A673 (cell line): ENCODE results near the gene ADAMTS7. TPM values are rescaled to one million over a fixed set of nuclear protein-coding genes. Genes with fewer than 3 reads are reported as not detected.
"Not testable (repeated sequence)": the region's sequence is repeated elsewhere in the genome, so short reads cannot be mapped to it uniquely, and the experiment has no call there.

Experiments
- BruUV-seq: library from RNA; stranded (reverse); fragments of 400-500 nt; replicated peaks from 2 replicates; lab custom pipeline; 2021; lab: Mats Ljungman, UMichigan
- CTCF ChIA-PET: fragments of 300-600 bp; sonication (Branson Sonifier 250); formaldehyde crosslinking; loops from one replicate; lab custom pipeline; 2022; ENCODE audit warnings: antibody characterized with exemption; lab: Charles Lee
- POLR2A ChIA-PET: fragments of 300-600 bp; sonication (Branson Sonifier 250); formaldehyde crosslinking; loops from one replicate; lab custom pipeline; 2022; ENCODE audit warnings: antibody characterized with exemption; ENCODE audit not compliant: low non-redundant PET; lab: Charles Lee
- DNase-seq: peaks from one replicate; pipeline ENCODE4 v3.0.0-alpha.2; 2015; ENCODE audit warnings: low spot score
- H3K27ac ChIP-seq: fragments of 200-600 bp; sonication (generic); 2 replicates; pipeline ENCODE4 v1.5.1; 2016; ENCODE audit warnings: mixed run types, low read depth, mild to moderate bottlenecking, mixed read lengths, antibody characterized with exemption, low read length; ENCODE audit not compliant: poor library complexity, severe bottlenecking
- H3K27me3 ChIP-seq: fragments of 200-600 bp; sonication (generic); replicated peaks from 2 replicates; pipeline ENCODE4 v1.6.1; 2017; ENCODE audit warnings: mixed run types, low read depth, mild to moderate bottlenecking, mixed read lengths, antibody characterized with exemption, low read length; ENCODE audit not compliant: insufficient read depth, poor library complexity
- H3K36me3 ChIP-seq: fragments of 200-600 bp; sonication (generic); 2 replicates; pipeline ENCODE4 v1.6.1; 2016; ENCODE audit warnings: mixed run types, mild to moderate bottlenecking, mixed read lengths, antibody characterized with exemption, low read length; ENCODE audit not compliant: insufficient read depth, poor library complexity, severe bottlenecking
- H3K4me1 ChIP-seq: fragments of 200-600 bp; sonication (generic); 2 replicates; pipeline ENCODE4 v1.6.1; 2017; ENCODE audit warnings: mixed run types, mild to moderate bottlenecking, mixed read lengths, antibody characterized with exemption, low read length; ENCODE audit not compliant: insufficient read depth, poor library complexity, severe bottlenecking
- H3K4me3 ChIP-seq: fragments of 200-600 bp; sonication (generic); 2 replicates; pipeline ENCODE4 v1.5.1; 2016; ENCODE audit warnings: low read depth, mixed run types, mild to moderate bottlenecking, mixed read lengths, low read length; ENCODE audit not compliant: poor library complexity, severe bottlenecking
- H3K9me3 ChIP-seq: fragments of 200-600 bp; sonication (generic); 2 replicates; pipeline ENCODE4 v1.6.1; 2016; ENCODE audit warnings: mixed run types, low read depth, mild to moderate bottlenecking, mixed read lengths, antibody characterized with exemption, low read length; ENCODE audit not compliant: poor library complexity, severe bottlenecking
- EZH2 ChIP-seq: fragments of 200-600 bp; sonication (generic); IDR thresholded peaks from 2 replicates; pipeline ENCODE4 v1.6.1; 2017; ENCODE audit warnings: borderline replicate concordance, low read depth, mild to moderate bottlenecking, mixed read lengths, antibody characterized with exemption, low read length; ENCODE audit not compliant: poor library complexity, severe bottlenecking
- intact Hi-C: fragments of 100-400 bp; cut with micrococcal nuclease; formaldehyde crosslinking; loops from one replicate; pipeline ENCODE4 v1.10.0; 2022; ENCODE audit not compliant: unreplicated experiment
- total RNA-seq: library from RNA; stranded (reverse); gene quantifications from 2 replicates; pipeline ENCODE4 v1.2.3, GENCODE V29; 2021
- TF ChIP-seq, protein P1 (sequence below): fragments of 300-800, 200-600 bp; sonication (generic); conservative IDR thresholded peaks from 2 replicates; pipeline ENCODE4 v1.5.1; 2017; ENCODE audit warnings: low read depth, mild to moderate bottlenecking, antibody characterized with exemption, low read length, moderate library complexity, mixed read lengths

The ADAMTS7 gene
- total RNA-seq, 1 experiment from 2014 or later, result 0.41 TPM

DNA sequence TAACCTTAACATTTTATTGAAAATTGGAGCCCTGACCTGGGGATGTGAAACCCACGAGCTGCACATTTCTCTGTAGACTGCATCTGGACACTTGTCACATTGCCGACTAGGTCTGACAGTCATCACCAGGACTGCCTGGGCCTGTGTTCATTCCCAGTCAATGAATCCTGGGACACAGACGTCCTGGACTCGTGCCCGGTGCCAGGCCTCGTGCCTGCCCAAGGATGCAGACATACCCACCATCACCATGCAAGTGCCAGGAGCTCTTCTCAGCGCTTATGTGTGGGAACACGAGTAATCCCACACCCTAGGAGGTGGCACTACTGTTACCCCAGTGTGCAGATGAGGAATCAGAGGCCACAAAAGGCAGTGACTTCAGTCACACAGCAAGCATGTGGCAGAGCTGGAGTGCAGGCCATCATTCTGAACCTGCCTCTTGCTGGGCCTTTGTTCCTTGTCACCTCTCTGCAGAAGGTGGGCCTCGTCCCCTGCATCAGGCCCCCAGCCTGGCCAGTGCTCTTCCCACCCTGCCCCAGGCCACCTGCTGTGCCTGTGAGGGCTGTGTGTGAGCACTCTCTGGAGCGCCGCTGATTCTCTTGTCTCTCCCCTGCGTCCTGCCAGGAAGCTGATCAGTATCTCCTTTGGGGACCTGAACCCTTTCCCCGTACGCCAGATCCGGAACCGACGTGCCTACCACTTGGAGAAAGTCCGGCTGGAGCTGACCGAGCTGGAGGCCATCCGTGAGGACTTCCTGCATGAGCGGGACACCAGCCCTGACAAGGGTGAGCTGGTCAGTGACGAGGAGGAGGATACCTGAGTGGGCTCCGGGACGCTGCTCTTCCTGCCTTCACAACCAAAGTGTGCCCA is 58.5 kb downstream of the ADAMTS7 start:
- TF ChIP-seq, protein P1, sequence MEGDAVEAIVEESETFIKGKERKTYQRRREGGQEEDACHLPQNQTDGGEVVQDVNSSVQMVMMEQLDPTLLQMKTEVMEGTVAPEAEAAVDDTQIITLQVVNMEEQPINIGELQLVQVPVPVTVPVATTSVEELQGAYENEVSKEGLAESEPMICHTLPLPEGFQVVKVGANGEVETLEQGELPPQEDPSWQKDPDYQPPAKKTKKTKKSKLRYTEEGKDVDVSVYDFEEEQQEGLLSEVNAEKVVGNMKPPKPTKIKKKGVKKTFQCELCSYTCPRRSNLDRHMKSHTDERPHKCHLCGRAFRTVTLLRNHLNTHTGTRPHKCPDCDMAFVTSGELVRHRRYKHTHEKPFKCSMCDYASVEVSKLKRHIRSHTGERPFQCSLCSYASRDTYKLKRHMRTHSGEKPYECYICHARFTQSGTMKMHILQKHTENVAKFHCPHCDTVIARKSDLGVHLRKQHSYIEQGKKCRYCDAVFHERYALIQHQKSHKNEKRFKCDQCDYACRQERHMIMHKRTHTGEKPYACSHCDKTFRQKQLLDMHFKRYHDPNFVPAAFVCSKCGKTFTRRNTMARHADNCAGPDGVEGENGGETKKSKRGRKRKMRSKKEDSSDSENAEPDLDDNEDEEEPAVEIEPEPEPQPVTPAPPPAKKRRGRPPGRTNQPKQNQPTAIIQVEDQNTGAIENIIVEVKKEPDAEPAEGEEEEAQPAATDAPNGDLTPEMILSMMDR, result no peak
- no peaks in the 10 kb centered on the region for H3K27me3 ChIP-seq
- POLR2A ChIA-PET, result no interaction called here
- no TSS peak for BruUV-seq
- intact Hi-C loops, result no loop called here
- no peak overlapping the region for H3K27ac ChIP-seq
- H3K4me3 ChIP-seq, result no peak overlapping the region
- no peak for DNase-seq
- no peaks in the 10 kb centered on the region for H3K36me3 ChIP-seq
- H3K4me1 ChIP-seq, result no peaks in the 10 kb centered on the region
- no peaks in the 10 kb centered on the region for H3K9me3 ChIP-seq
- CTCF ChIA-PET, result no interaction called here

DNA sequence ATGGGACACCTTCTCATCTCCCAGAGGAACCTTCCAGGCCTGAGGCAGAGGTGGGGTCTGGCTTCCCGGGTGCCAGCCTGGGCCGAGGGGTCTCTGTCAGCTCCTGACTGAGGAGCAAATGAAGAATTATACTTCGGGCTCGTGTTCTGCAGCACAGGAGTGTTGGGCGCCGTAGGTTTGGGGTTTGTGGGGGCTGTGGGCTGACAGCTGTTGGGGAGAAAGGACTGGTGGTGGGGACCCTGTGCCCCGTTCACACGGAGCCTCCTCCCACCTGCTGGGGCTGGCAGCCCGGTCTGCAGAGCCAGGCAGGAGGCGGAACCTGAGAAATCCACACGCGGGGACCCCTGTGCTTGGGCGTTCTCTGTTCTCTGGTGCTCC is 59.7 kb downstream of the ADAMTS7 start:
- Histone ChIP-seq H3K4me3 (no peak overlapping the region), H3K27me3 (no peaks in the 10 kb centered on the region), H3K36me3 (no peaks in the 10 kb centered on the region), H3K4me1 (no peaks in the 10 kb centered on the region), H3K27ac (no peak overlapping the region), H3K9me3 (no peaks in the 10 kb centered on the region)
- ChIA-PET POLR2A (interaction anchor here (0.6 kb wide), 1 partner anchor 50 kb away, joined by 3 read pairs; no protein-coding TSS in a partner anchor), CTCF (interaction anchor here (1.4 kb wide), 1 partner anchor 11 kb away, joined by 4 read pairs; no protein-coding TSS in a partner anchor)
- intact Hi-C loops, result loop anchor here (1.0 kb wide), 1 partner anchor 133 kb away; no protein-coding TSS in a partner anchor
- no TSS peak for BruUV-seq
- DNase-seq, result no peak
- no peak for TF ChIP-seq EZH2
- TF ChIP-seq, protein P1, result no peak

DNA sequence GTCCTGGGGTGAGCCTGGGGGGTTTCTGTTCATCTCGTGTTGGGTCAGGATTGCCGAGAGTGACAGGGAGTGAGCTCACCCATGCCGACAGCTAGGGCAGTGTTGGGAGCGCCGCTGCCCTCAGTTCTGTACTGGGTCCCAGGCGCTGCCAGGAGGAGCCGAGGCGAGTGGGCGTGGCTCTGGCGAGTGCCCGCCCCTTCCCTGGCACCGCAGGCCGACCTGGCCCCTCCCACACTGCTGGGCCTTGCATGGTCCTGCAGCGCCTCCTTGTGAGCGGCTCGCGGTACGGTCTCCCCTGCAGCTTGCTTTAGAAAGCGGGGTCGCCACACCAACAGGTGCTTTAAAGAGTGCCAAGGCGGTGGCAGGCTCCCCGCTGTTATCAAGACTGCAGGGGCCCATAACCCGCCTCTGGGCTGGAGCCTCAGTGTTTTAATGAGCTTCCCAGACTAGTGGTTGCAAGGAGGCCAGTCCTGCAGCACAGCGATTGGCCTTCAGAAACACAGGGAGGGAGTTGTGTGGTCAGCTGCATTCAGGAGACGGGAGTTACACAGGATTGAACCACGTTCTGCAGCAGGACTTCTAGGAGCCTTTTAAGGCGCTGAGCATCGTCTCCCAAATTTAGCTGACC is 60.2 kb downstream of the ADAMTS7 start:
- intact Hi-C loops, result loop anchor here (1.0 kb wide), 1 partner anchor 133 kb away; no protein-coding TSS in a partner anchor
- BruUV-seq, H3K27me3 ChIP-seq, H3K4me3 ChIP-seq, H3K4me1 ChIP-seq, H3K36me3 ChIP-seq, H3K27ac ChIP-seq, H3K9me3 ChIP-seq: not testable (repeated sequence)
- peak; percentile 91 for DNase-seq
- CTCF ChIA-PET, result interaction anchor here (1.4 kb wide), 1 partner anchor 11 kb away, joined by 4 read pairs; no protein-coding TSS in a partner anchor
- TF ChIP-seq, protein P1, result peak; percentile 89
- POLR2A ChIA-PET, result interaction anchor here (0.6 kb wide), 1 partner anchor 50 kb away, joined by 3 read pairs; no protein-coding TSS in a partner anchor
